Stomach (tissue), 9 donors: ENCODE results near the gene SMYD3. TPM values are rescaled to one million over a fixed set of nuclear protein-coding genes. Genes with fewer than 3 reads are reported as not detected.

Experiments used
- DNase-seq, 2 donors: peaks; one replicate each; pipeline versions ENCODE4 v3.0.0 to v3.0.0-alpha.2; 2013 to 2019
- H3K27ac ChIP-seq, 5 donors: fragments of 200-600 bp in 4 of 5; sonication (generic) in 4 of 5; one replicate each; pipeline ENCODE4 v1.5.1; 2013 to 2019; ENCODE audit warnings: mild to moderate bottlenecking in 1 of 5, moderate library complexity in 1 of 5
- H3K27me3 ChIP-seq, 3 donors: fragments of 200-600 bp; sonication (generic); one replicate each; pipeline ENCODE4 v1.5.1; 2017 to 2019; ENCODE audit warnings: mixed run types in 1 of 3
- H3K36me3 ChIP-seq, 4 donors: fragments of 200-600 bp; sonication (generic); 1 replicate in 3 of 4; 2 replicates in 1 of 4; pipeline ENCODE4 v1.5.1; 2016 to 2019
- H3K4me1 ChIP-seq, 4 donors: fragments of 200-600 bp; sonication (generic); one replicate each; pipeline ENCODE4 v1.5.1; 2016 to 2019
- H3K4me3 ChIP-seq, 4 donors: fragments of 200-600 bp; sonication (generic) in 3 of 4; one replicate each; pipeline ENCODE4 v1.5.1; 2016 to 2019; ENCODE audit warnings: mild to moderate bottlenecking in 1 of 4
- H3K9me3 ChIP-seq, 4 donors: fragments of 200-600 bp; sonication (generic); one replicate each; pipeline ENCODE4 v1.5.1; 2016 to 2019
- CTCF ChIP-seq, 7 experiments: fragments of 450-650 bp in 4 of 7; fragments of 200-600 bp in 3 of 7; sonication (generic) in 3 of 7; IDR thresholded peaks; one replicate each; pipeline ENCODE4 v1.5.1; 2016 to 2019; ENCODE audit warnings: antibody characterized with exemption in 7 of 7, control low read depth in 2 of 7, mild to moderate bottlenecking in 1 of 7
- EP300 ChIP-seq: sonication (generic); formaldehyde crosslinking; IDR thresholded peaks from one replicate; pipeline ENCODE4 v1.6.1; 2017; ENCODE audit warnings: antibody characterized with exemption
- POLR2A ChIP-seq, 4 donors: fragments of 450-650 bp; IDR thresholded peaks; one replicate each; pipeline ENCODE4 v1.6.1; 2016; ENCODE audit warnings: antibody characterized with exemption in 4 of 4, control low read depth in 2 of 4, mild to moderate bottlenecking in 1 of 4, moderate library complexity in 1 of 4
- POLR2AphosphoS5 ChIP-seq, 3 donors: sonication (generic); formaldehyde crosslinking; IDR thresholded peaks; one replicate each; pipeline ENCODE4 v1.6.1; 2016; ENCODE audit warnings: antibody characterized with exemption in 3 of 3
- WGBS, 5 donors: extraction: QIAGEN DNeasy Blood & Tissue Kit in 3 of 5; methylation state at CpG; one replicate each; pipeline versions ENCODE4 v1.1.5 to v1.1.7; 2013 to 2018; 5-methylcytosine and 5-hydroxymethylcytosine counted together
- intact Hi-C: fragments of 100-400 bp; cut with DNase I; formaldehyde crosslinking; loops from one replicate; pipeline ENCODE4 v1.15.1; 2023; ENCODE audit warnings: low total_unique reads
- polyA plus RNA-seq, 3 donors: library from polyadenylated mRNA; stranded (reverse); fragments of 200-250 nt; gene quantifications; one replicate each; pipeline ENCODE4 v1.2.3, GENCODE V29; 2013
- total RNA-seq, 5 donors: library from RNA; depleted of rRNA; stranded (reverse); fragments of >200 nt; gene quantifications; one replicate each; pipeline versions ENCODE4 v1.1.0 to v1.2.3, GENCODE V29; 2014 to 2016
- donor health status: healthy with polysubstance abuse.
- donor health status: Bipolar disorder and iron deficiency.
- donor health status: healthy.

The SMYD3 gene
- total and polyA plus RNA-seq, 8 donors: 6.4 to 196 (median 27.8) TPM

- DNase-seq: no peak
- H3K9me3 ChIP-seq: no peaks in the 10 kb centered on the region
- intact Hi-C loops: no loop called here
- no peaks in the 10 kb centered on the region for H3K36me3 ChIP-seq
- no peak overlapping the region for H3K27ac ChIP-seq
- H3K4me3 ChIP-seq: no peak overlapping the region
- 89 to 96% (median 92%) methylated on average over 2 of the region's 2 CpGs for WGBS, 5 donors
- no peaks in the 10 kb centered on the region for H3K27me3 ChIP-seq
- H3K4me1 ChIP-seq: no peaks in the 10 kb centered on the region
- no peak for TF ChIP-seq EP300
- TF ChIP-seq POLR2A (IDR thresholded peaks at IDR 0.05): no peak
- no peak for TF ChIP-seq CTCF (IDR thresholded peaks at IDR 0.05)
- TF ChIP-seq POLR2AphosphoS5 (IDR thresholded peaks at IDR 0.05): no peak
These were observed 308.8 kb downstream of the SMYD3 start for GRCh38 chr1:246198115-246198816.

GRCh38 chr1:246197076-246197475 is 310.0 kb downstream of the SMYD3 start:
- Histone ChIP-seq H3K36me3 (no peaks in the 10 kb centered on the region), H3K27ac (no peak overlapping the region), H3K27me3 (no peaks in the 10 kb centered on the region), H3K4me3 (no peak overlapping the region), H3K9me3 (no peaks in the 10 kb centered on the region), H3K4me1 (no peaks in the 10 kb centered on the region)
- no peak for DNase-seq
- 88 to 94% (median 90%) methylated on average over 9 of the region's 9 CpGs for WGBS, 5 donors
- TF ChIP-seq POLR2AphosphoS5 (IDR thresholded peaks at IDR 0.05) (no peak), POLR2A (IDR thresholded peaks at IDR 0.05) (no peak), EP300 (no peak), CTCF (IDR thresholded peaks at IDR 0.05) (no peak)
- intact Hi-C loops: no loop called here

GRCh38 chr1:246195296-246195695 is 311.8 kb downstream of the SMYD3 start:
- no peak for DNase-seq
- TF ChIP-seq CTCF (IDR thresholded peaks at IDR 0.05): no peak
- no peak for TF ChIP-seq EP300
- TF ChIP-seq POLR2AphosphoS5 (IDR thresholded peaks at IDR 0.05): no peak
- no peak for TF ChIP-seq POLR2A (IDR thresholded peaks at IDR 0.05)
- Histone ChIP-seq H3K4me3 (no peak overlapping the region), H3K27ac (no peak overlapping the region), H3K4me1 (no peaks in the 10 kb centered on the region), H3K36me3 (no peaks in the 10 kb centered on the region), H3K27me3 (no peaks in the 10 kb centered on the region), H3K9me3 (no peaks in the 10 kb centered on the region)
- intact Hi-C loops: no loop called here
- WGBS, 5 donors: 87 to 98% (median 96%) methylated on average over 7 of the region's 7 CpGs

- intact Hi-C loops: no loop called here
- H3K27me3 ChIP-seq: no peaks in the 10 kb centered on the region
- no peaks in the 10 kb centered on the region for H3K4me1 ChIP-seq
- DNase-seq: no peak
- no peak for TF ChIP-seq CTCF (IDR thresholded peaks at IDR 0.05)
- no peak for TF ChIP-seq EP300
- TF ChIP-seq POLR2AphosphoS5 (IDR thresholded peaks at IDR 0.05): no peak
- no peak for TF ChIP-seq POLR2A (IDR thresholded peaks at IDR 0.05)
- 93 to 96% (median 94%) methylated on average over 12 of the region's 12 CpGs for WGBS, 5 donors
- H3K9me3 ChIP-seq: no peaks in the 10 kb centered on the region
- H3K27ac ChIP-seq: no peak overlapping the region
- no peaks in the 10 kb centered on the region for H3K36me3 ChIP-seq
- H3K4me3 ChIP-seq: no peak overlapping the region
These were observed 313.5 kb downstream of the SMYD3 start for GRCh38 chr1:246193537-246193936.
